RKO (cell line): ENCODE data around the gene TOB2.
A peak's percentile ranks its signal among the peaks of the same experiment; 100 is the strongest.
"Not testable (repeated sequence)": the region's sequence is repeated elsewhere in the genome, so short reads cannot be mapped to it uniquely, and the experiment has no call there.

Experiments
- DNase-seq: peaks from one replicate; pipeline ENCODE4 v3.0.0-alpha.2; 2016; ENCODE audit warnings: low spot score

The TOB2 gene

DNA sequence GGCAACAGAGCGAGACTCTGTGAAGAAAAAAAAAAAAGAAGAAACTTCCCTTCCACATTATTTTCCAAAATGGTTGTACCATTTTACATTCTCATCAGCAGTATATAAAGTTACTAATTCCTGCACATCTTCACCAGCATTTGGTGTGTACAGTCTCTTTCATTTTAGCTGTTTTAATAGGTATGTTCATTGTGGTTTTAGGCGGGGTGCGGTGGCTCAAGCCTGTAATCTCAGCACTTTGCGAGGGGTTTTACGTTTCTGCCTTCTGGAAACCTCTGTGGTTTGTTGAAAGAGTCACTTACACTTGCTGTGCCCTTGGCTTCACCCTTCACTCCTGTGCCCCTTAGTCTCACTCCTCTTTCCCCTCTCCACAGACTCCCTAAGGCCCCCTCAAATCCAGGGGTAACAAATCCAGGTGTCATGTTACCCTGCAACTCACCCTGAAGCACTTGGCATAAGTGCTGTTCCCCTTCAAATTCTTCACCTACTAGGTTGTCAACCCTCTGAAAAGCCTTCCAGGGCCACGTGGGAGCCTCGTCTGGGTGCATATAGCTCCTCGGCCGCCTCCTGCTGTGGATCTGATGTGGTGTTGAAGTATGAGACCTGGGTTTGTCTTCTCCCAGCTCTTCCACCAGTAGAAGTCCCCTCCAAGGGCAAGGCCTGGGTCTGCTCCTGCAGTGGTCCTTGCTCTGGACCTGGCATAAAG lies 20.8 kb downstream of the TOB2 start:
- no peak for DNase-seq

DNA sequence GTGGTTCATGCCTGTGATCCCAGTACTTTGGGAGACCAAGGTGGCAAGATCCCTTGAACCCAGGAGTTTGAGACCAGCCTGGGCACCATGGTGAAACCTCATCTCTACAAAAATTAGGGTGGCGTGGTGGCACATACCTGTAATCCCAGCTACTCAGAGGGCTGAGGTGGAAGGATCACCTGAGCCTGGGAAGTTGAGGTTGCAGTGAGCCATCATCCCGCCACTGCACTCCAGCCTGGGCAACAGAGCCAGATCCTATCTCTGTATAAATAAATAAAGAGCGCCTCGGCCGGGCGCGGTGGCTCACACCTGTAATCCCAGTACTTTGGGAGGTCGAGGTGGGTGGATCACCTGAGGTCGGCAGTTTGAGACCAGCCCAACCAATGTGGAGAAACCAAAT lies 27.9 kb downstream of the TOB2 start:
- DNase-seq: no peak

- no peak for DNase-seq
These were observed 28.8 kb downstream of the TOB2 start for GRCh38 chr22:41417622-41418390.

GRCh38 chr22:41415554-41415953 lies 31.0 kb downstream of the TOB2 start:
- no peak for DNase-seq

GRCh38 chr22:41411021-41411851 lies 35.4 kb downstream of the TOB2 start:
- no peak for DNase-seq

- DNase-seq: no peak
These were observed 36.3 kb downstream of the TOB2 start for GRCh38 chr22:41410311-41410751.

- DNase-seq: no peak
These were observed 37.9 kb downstream of the TOB2 start for GRCh38 chr22:41408665-41409064.

DNA sequence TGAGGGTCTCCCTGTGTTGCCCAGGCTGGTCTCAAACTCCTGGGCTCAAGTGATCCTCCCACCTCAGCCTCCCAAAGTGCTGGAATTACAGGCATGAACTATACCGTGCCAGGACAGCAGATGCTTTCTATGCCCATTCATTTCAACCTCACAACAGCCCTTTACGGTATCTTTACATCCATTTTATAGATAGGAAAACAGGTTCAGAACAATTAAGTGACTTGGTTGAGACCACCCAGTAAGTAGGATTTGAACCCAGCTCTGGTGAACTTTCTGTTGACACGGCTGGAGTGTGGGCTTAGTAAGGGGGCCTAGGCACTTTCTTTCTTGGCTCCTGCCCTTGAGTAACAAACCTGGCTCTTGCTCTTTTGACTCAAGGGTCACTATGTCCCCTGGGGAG lies 39.2 kb downstream of the TOB2 start:
- no peak for DNase-seq

- no peak for DNase-seq
These were observed 40.2 kb downstream of the TOB2 start for GRCh38 chr22:41406410-41406809.

DNA sequence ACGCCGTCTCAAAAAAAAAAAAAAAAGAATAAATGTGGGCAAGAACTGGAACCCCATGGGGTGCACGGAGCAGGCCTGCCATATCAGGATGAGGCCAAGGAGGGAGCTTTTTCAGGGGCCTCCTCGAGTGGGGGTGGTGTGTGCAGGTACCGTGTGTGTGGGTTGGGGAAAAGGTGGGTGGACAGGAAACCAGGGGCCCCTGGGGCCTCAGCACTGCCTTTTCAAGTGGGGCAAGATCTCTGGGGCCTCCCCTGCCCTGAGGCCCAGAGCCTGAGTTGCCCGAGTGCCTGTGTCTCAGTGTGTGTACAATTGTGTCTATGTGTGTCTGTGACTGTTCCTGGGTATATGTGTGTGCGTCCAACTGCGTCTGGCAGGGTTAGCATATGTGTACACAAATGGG lies 41.0 kb downstream of the TOB2 start:
- DNase-seq: no peak

DNA sequence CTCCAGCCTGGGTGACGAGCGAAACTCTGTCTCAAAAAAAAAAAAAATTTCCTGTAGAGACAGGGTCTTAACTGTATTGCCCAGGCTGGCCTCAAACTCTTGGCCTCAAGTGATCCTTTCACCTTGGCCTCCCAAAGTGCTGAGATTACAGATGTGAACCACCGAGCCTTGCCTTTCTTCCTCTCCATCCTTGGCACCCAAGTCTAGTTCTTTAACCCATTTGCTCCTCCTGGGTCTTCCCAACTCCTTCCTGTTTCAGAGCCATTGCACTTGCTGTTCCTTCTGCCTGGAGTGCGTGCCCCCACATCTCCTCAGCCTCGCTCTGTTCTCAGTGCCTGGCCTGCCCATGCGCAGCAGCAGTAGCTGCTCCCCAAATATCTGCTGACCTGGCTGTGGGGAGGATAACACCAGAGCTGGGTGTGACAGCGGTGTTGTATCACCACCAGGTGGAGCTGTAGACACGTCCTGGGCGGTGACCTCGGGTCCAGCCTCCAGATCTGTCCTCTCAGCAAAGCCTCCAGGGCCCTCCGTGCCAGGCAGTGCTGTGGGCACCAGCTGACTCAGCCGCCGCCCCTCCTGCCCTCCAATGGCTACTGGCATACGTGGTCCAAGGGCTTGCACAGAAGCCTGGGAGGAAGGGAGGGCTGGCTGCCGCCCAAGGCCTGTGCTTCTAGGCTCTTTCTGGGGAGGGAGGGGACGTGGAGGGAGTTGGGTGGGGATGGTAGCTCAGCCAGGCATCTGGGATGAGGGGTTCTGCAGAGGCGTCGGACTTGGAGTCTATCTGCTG lies 42.9 kb downstream of the TOB2 start:
- peak; percentile 94 for DNase-seq

DNA sequence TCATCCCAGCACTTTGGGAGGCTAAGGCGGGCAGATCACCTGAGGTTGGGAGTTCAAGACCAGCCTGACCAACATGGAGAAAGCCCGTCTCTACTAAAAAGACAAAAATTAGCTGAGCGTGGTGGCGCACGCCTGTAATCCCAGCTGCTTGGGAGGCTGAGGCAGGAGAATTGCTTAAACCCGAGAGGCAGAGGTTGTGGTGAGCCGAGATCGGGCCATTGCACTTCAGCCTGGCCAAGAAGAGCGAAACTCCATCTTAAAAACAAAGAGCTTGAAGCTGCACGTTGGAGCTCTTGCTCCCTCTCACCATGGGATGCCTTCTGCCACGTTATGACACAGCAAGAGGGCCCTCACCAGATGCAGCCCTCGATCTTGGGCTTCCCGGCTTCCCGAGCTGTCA lies 43.8 kb downstream of the TOB2 start:
- not testable (repeated sequence) for DNase-seq

- DNase-seq: no peak
These were observed 44.6 kb downstream of the TOB2 start for GRCh38 chr22:41401781-41402648.

DNA sequence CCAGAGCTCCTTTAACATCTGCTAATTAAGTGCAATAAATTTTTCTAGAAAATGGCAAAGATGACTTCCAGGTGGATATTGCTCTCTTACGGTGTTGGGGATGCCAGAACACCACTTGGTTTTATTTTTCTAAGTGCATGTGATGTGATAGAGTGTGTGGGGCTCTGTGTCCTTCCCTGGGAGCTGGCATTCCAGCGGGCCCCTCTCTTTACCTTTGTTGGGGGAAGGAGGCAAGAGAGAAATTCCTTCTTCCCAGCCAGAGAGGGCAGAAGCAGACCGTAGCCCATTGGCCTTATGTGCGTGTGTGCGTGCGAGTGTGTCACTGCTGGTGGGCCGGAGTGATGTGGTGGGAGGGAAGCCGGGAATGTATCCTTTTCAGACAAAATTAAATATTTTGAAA lies 47.7 kb downstream of the TOB2 start:
- no peak for DNase-seq

GRCh38 chr22:41397143-41397811 lies 49.3 kb downstream of the TOB2 start:
- DNase-seq: no peak

- no peak for DNase-seq
These were observed 50.9 kb downstream of the TOB2 start for GRCh38 chr22:41395531-41396240.

DNA sequence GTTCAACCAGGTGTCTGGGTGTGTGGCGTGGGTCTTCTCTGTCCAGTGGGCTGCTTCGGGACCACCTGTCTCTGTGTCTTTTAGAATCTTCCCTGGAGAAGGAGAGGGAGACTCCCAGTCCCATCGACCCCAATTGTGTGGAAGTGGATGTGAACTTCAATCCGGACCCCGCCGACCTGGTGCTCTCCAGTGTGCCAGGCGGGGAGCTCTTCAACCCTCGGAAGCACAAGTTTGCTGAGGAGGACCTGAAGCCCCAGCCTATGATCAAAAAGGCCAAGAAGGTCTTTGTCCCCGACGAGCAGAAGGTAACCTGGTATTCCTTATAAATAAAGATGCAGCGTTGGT lies 52.6 kb downstream of the TOB2 start:
- DNase-seq: no peak

GRCh38 chr22:41387341-41387740 lies 59.3 kb downstream of the TOB2 start:
- no peak for DNase-seq

GRCh38 chr22:41384128-41384527 lies 62.5 kb downstream of the TOB2 start:
- no peak for DNase-seq
